Measurements from ENCODE around the gene TIPIN. TPM values are rescaled to one million over a fixed set of nuclear protein-coding genes. Genes with fewer than 3 reads are reported as not detected.
"Not testable (repeated sequence)": the region's sequence is repeated elsewhere in the genome, so short reads cannot be mapped to it uniquely, and the experiment has no call there.

TIPIN gene
- total RNA-seq, 3 donors from 2014 or later = 63.8 to 79.6 (median 69.3) TPM

- not testable (repeated sequence) for DNase-seq; H3K27me3 Mint-ChIP-seq (ENCODE audit: low read depth); H3K36me3 Mint-ChIP-seq (ENCODE audit: insufficient read depth); H3K4me3 Mint-ChIP-seq; ATAC-seq; H3K9me3 Mint-ChIP-seq; H3K4me1 Mint-ChIP-seq (ENCODE audit: low read depth)
Observed at GRCh38 chr15:66361745-66362460, 5.4 kb upstream of the TIPIN start.

GRCh38 chr15:66359740-66360139 is 3.3 kb upstream of the TIPIN start:
- Mint-ChIP-seq H3K9me3 (no peaks in the 10 kb centered on the region), H3K4me3 (no peak overlapping the region), H3K36me3 (ENCODE audit: insufficient read depth) (no peaks in the 10 kb centered on the region), H3K4me1 (ENCODE audit: low read depth) (peaks cover 16% of the 10 kb centered on the region), H3K27me3 (ENCODE audit: low read depth) (no peaks in the 10 kb centered on the region)
- no peak for DNase-seq
- ATAC-seq = no peak

DNA sequence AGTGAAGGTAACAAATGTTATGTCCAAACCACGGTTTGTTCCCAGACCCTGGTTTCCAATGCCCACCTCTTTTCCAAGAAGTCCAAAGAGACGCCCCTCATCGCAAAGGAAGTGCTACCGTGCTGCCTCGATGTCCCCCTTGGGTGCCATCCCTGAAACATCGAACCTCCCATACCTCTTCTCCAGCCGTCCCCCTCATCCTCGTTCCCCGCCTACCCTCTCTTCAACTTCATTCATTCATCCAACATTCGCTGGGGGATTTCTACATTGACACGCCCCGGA is 467 bp downstream of the TIPIN start:
- H3K27me3 Mint-ChIP-seq (ENCODE audit: low read depth) = no peaks in the 10 kb centered on the region
- DNase-seq (no peak), ATAC-seq (no peak)
- no peaks in the 10 kb centered on the region for H3K9me3 Mint-ChIP-seq
- peaks cover 8% of the 10 kb centered on the region for H3K36me3 Mint-ChIP-seq (ENCODE audit: insufficient read depth)
- H3K4me1 Mint-ChIP-seq (ENCODE audit: low read depth) = peaks cover 23% of the 10 kb centered on the region
- peak overlapping the region; percentile 92 for H3K4me3 Mint-ChIP-seq

DNA sequence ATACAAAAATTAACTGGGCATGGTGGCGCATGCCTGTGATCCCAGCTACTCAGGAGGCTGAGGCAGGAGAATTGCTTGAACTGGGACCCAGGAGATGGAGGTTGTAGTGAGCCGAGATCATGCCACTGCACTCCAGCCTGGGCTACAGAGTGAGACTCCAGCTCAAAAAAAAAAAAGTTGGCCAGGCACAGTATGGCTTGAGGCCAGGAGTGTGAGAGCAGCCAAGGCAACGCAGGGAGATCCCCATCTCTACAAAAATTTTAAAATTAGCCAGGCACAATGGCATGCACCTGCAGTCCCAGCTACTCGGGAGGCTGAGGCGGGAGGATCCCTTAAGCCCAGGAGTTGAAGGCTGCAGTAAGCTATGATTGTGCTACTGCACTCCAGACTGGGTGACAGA is 8.0 kb downstream of the TIPIN start:
- peaks cover 22% of the 10 kb centered on the region for H3K36me3 Mint-ChIP-seq (ENCODE audit: insufficient read depth)
- not testable (repeated sequence) for H3K4me3 Mint-ChIP-seq, ATAC-seq

GRCh38 chr15:66328771-66329170 is 27.7 kb downstream of the TIPIN start:
- H3K4me3 Mint-ChIP-seq = no peak overlapping the region
- ATAC-seq (no peak), DNase-seq (no peak)
- H3K4me1 Mint-ChIP-seq (ENCODE audit: low read depth) = no peaks in the 10 kb centered on the region
- peaks cover 34% of the 10 kb centered on the region for H3K36me3 Mint-ChIP-seq (ENCODE audit: insufficient read depth)
- no peaks in the 10 kb centered on the region for H3K27me3 Mint-ChIP-seq (ENCODE audit: low read depth)
- no peaks in the 10 kb centered on the region for H3K9me3 Mint-ChIP-seq

More for the DNA sequence above, 8.0 kb downstream of the TIPIN start:
- not testable (repeated sequence) for H3K9me3 Mint-ChIP-seq; H3K4me1 Mint-ChIP-seq (ENCODE audit: low read depth); DNase-seq; H3K27me3 Mint-ChIP-seq (ENCODE audit: low read depth)

DNA sequence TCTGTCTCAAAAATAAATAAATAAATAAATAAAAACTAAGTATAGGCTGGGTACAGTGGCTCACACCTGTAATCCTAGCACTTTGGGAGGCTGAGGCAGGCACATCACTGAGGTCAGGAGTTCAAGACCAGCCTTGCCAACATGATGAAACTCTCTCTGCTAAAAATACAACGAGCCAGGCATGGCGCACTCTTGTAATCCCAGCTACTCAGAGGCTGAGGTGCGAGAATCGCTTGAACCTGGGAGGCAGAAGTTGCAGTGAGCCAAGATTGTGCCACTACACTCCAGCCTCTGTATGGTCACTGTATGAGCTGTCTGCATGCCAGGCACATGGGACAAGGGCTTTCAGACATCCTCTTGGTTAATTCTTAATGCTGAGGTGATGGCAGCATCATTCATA is 28.7 kb downstream of the TIPIN start:
- Mint-ChIP-seq H3K9me3 (no peaks in the 10 kb centered on the region), H3K36me3 (ENCODE audit: insufficient read depth) (peaks cover 34% of the 10 kb centered on the region), H3K27me3 (ENCODE audit: low read depth) (no peaks in the 10 kb centered on the region), H3K4me1 (ENCODE audit: low read depth) (no peaks in the 10 kb centered on the region), H3K4me3 (no peak overlapping the region)
- ATAC-seq (no peak), DNase-seq (no peak)

DNA sequence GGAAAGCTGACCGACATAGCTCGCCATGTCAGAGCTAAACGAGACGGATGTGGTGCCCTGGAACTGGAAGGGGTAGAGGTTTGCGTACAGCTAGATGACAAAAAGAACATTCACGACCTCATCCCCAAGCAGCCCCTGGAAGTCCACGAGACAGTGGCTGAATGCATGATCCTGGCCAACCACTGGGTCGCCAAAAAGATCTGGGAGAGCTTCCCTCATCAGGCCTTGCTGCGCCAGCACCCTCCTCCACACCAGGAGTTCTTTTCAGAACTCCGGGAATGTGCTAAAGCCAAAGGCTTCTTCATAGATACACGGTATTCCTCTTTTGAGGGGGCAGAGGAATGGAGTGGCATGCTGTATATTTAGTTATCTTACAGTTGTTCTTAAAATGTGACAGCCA is 30.4 kb downstream of the TIPIN start:
- no peaks in the 10 kb centered on the region for H3K27me3 Mint-ChIP-seq (ENCODE audit: low read depth)
- H3K9me3 Mint-ChIP-seq = no peaks in the 10 kb centered on the region
- H3K4me1 Mint-ChIP-seq (ENCODE audit: low read depth) = no peaks in the 10 kb centered on the region
- H3K36me3 Mint-ChIP-seq (ENCODE audit: insufficient read depth) = peaks cover 37% of the 10 kb centered on the region
- DNase-seq (no peak), ATAC-seq (no peak)
- no peak overlapping the region for H3K4me3 Mint-ChIP-seq

DNA sequence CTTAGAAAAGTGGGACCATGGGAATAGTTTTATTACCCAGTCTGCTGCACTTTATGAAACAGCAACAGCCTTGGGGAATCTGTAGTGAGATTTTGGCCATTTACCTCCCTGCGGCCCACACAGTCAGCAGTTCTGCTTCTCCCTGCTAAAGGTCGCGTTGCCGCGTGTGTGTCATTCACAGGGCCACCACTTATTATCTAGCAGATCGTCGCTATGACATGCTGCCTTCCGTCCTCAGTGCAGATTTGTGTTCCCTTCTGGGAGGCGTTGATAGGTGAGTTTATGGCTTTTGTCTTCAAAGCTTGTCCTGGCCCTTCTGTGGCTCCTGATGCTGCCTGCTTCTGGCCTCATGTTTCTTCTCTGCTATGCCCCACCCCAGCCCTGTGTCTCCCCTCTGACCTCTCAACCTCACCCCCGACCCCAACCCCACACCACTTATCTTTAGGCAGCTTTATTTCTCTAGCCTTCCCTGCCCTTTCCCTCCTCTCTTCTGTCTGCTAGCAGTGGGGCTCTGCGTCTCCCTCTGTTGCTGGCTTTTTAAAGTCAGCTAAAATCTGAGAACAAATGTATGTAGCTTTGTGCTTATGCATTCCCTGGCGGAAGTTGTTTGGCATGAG is 33.1 kb downstream of the TIPIN start:
- no peak for ATAC-seq
- Mint-ChIP-seq H3K4me3 (no peak overlapping the region), H3K9me3 (no peaks in the 10 kb centered on the region), H3K36me3 (ENCODE audit: insufficient read depth) (peaks cover 35% of the 10 kb centered on the region), H3K27me3 (ENCODE audit: low read depth) (no peaks in the 10 kb centered on the region), H3K4me1 (ENCODE audit: low read depth) (no peaks in the 10 kb centered on the region)
- DNase-seq = no peak

DNA sequence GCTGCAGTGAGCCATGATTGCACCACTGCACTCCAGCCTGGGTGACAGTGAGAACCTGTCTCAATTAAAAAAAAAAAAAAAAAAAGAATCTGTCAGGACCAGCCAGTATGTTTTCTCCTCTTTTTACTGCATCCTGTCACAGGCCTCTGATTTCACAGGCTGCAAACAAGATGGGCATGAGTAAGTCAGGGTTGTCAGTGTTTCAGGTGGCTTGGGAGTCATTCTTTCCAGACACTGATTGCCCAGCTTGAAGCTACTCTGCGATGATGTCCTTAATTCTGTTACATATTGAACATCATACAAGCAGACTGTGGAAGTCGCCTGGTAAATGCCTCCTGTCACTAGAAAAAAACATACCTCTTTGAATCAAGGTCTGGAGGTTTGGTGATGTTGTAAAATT is 44.3 kb downstream of the TIPIN start:
- H3K36me3 Mint-ChIP-seq (ENCODE audit: insufficient read depth) = peaks cover 32% of the 10 kb centered on the region
- ATAC-seq = no peak

GRCh38 chr15:66310786-66311185 is 45.7 kb downstream of the TIPIN start:
- Mint-ChIP-seq H3K9me3 (no peaks in the 10 kb centered on the region), H3K27me3 (ENCODE audit: low read depth) (no peaks in the 10 kb centered on the region), H3K4me3 (no peak overlapping the region), H3K4me1 (ENCODE audit: low read depth) (no peaks in the 10 kb centered on the region), H3K36me3 (ENCODE audit: insufficient read depth) (peaks cover 25% of the 10 kb centered on the region)
- ATAC-seq (no peak), DNase-seq (no peak)

More for the DNA sequence above, 44.3 kb downstream of the TIPIN start:
- Mint-ChIP-seq H3K27me3 (ENCODE audit: low read depth) (no peaks in the 10 kb centered on the region), H3K9me3 (no peaks in the 10 kb centered on the region), H3K4me1 (ENCODE audit: low read depth) (no peaks in the 10 kb centered on the region), H3K4me3 (no peak overlapping the region)
- no peak for DNase-seq

- ATAC-seq = no peak
- Mint-ChIP-seq H3K36me3 (ENCODE audit: insufficient read depth) (peaks cover 21% of the 10 kb centered on the region), H3K4me1 (ENCODE audit: low read depth) (no peaks in the 10 kb centered on the region)
Observed at GRCh38 chr15:66309828-66310227, 46.7 kb downstream of the TIPIN start.

GRCh38 chr15:66308531-66308930 is 48.0 kb downstream of the TIPIN start:
- Mint-ChIP-seq H3K27me3 (ENCODE audit: low read depth) (no peaks in the 10 kb centered on the region), H3K4me1 (ENCODE audit: low read depth) (no peaks in the 10 kb centered on the region), H3K36me3 (ENCODE audit: insufficient read depth) (peaks cover 21% of the 10 kb centered on the region), H3K4me3 (no peak overlapping the region), H3K9me3 (no peaks in the 10 kb centered on the region)
- ATAC-seq = no peak
- DNase-seq = no peak

More at GRCh38 chr15:66309828-66310227, 46.7 kb downstream of the TIPIN start:
- Mint-ChIP-seq H3K4me3 (no peak overlapping the region), H3K9me3 (no peaks in the 10 kb centered on the region), H3K27me3 (ENCODE audit: low read depth) (no peaks in the 10 kb centered on the region)
- no peak for DNase-seq

DNA sequence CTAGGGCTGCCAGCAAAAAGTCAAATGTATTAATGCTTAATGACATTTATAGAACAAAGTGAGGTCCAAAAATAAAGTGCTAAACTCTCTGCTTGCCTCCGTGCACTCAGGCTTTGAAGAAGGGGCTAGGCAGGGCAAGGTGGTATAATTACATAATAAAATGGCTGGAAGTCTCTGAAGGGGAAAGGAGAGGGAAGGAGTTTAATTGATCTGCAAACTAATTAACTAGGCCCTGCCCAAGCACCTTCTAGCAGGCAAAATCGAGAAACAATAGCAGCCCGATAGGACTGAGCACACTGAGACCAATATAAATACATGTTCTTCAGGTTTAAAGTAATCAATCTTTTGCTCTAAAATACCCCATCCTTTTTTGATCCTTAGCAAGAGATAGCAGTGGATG is 50.1 kb downstream of the TIPIN start:
- no peak for ATAC-seq
- Mint-ChIP-seq H3K9me3 (no peaks in the 10 kb centered on the region), H3K4me1 (ENCODE audit: low read depth) (peaks cover 3% of the 10 kb centered on the region), H3K27me3 (ENCODE audit: low read depth) (no peaks in the 10 kb centered on the region), H3K36me3 (ENCODE audit: insufficient read depth) (peaks cover 17% of the 10 kb centered on the region), H3K4me3 (no peak overlapping the region)
- no peak for DNase-seq

GRCh38 chr15:66304425-66304824 is 52.1 kb downstream of the TIPIN start:
- H3K4me1 Mint-ChIP-seq (ENCODE audit: low read depth); H3K4me3 Mint-ChIP-seq; DNase-seq; ATAC-seq; H3K27me3 Mint-ChIP-seq (ENCODE audit: low read depth); H3K9me3 Mint-ChIP-seq: not testable (repeated sequence)
- peaks cover 15% of the 10 kb centered on the region for H3K36me3 Mint-ChIP-seq (ENCODE audit: insufficient read depth)

GRCh38 chr15:66302489-66303278 is 53.8 kb downstream of the TIPIN start:
- Mint-ChIP-seq H3K4me3 (no peak overlapping the region), H3K27me3 (ENCODE audit: low read depth) (no peaks in the 10 kb centered on the region), H3K36me3 (ENCODE audit: insufficient read depth) (peaks cover 9% of the 10 kb centered on the region), H3K4me1 (ENCODE audit: low read depth) (peaks cover 3% of the 10 kb centered on the region), H3K9me3 (no peaks in the 10 kb centered on the region)
- ATAC-seq (no peak), DNase-seq (no peak)
